ENCODE data around the gene HELZ2.
"Not testable (repeated sequence)": the region's sequence is repeated elsewhere in the genome, so short reads cannot be mapped to it uniquely, and the experiment has no call there.

The HELZ2 gene

GRCh38 chr20:63560333-63560805 lies 13.7 kb downstream of the HELZ2 start:
- ChIA-PET POLR2A (no interaction called here), CTCF (no interaction called here)
- no peak for DNase-seq (ENCODE audit: extremely low spot score)
- TF ChIP-seq ZNF384 (IDR thresholded peaks at IDR 0.05) (no peak), FOXM1 (IDR thresholded peaks at IDR 0.05; ENCODE audit: borderline replicate concordance) (no peak), ARNT (IDR thresholded peaks at IDR 0.05) (no peak), TARDBP (IDR thresholded peaks at IDR 0.05) (no peak), FOXA1 (IDR thresholded peaks at IDR 0.05) (no peak), CTBP1 (IDR thresholded peaks at IDR 0.05; ENCODE audit: borderline replicate concordance) (no peak), SUZ12 (IDR thresholded peaks at IDR 0.05) (no peak), PKNOX1 (IDR thresholded peaks at IDR 0.05) (no peak), SP1 (IDR thresholded peaks at IDR 0.05) (no peak), L3MBTL2 (conservative IDR thresholded peaks at IDR 0.05) (no peak)

- POLR2A ChIA-PET; DNase-seq (ENCODE audit: extremely low spot score); CTCF ChIA-PET: not testable (repeated sequence)
These were observed 14.3 kb downstream of the HELZ2 start for GRCh38 chr20:63559485-63560332.

GRCh38 chr20:63558804-63559484 lies 15.1 kb downstream of the HELZ2 start:
- no peak for DNase-seq (ENCODE audit: extremely low spot score)
- TF ChIP-seq NFRKB (IDR thresholded peaks at IDR 0.05) = no peak
- POLR2A ChIA-PET = no interaction called here
- CTCF ChIA-PET = no interaction called here

GRCh38 chr20:63557481-63557891 lies 16.6 kb downstream of the HELZ2 start:
- TF ChIP-seq BHLHE40 (IDR thresholded peaks at IDR 0.05; ENCODE audit: borderline replicate concordance) (no peak), L3MBTL2 (conservative IDR thresholded peaks at IDR 0.05) (no peak), FOXK2 (IDR thresholded peaks at IDR 0.05) (no peak), FOXA1 (IDR thresholded peaks at IDR 0.05) (no peak), HDGF (IDR thresholded peaks at IDR 0.05; ENCODE audit: borderline replicate concordance) (no peak)
- CTCF ChIA-PET = interaction anchor here (0.7 kb wide), 1 partner anchor 101 kb away, joined by 3 read pairs; the partner anchor contains the start of gene RTEL1
- no peak for DNase-seq (ENCODE audit: extremely low spot score)
- POLR2A ChIA-PET = interaction anchor here (1.1 kb wide), 1 partner anchor 17 kb away, joined by 3 read pairs; no protein-coding TSS in a partner anchor

GRCh38 chr20:63556873-63557478 lies 17.1 kb downstream of the HELZ2 start:
- TF ChIP-seq FOXK2 (IDR thresholded peaks at IDR 0.05) (no peak), FOXM1 (IDR thresholded peaks at IDR 0.05; ENCODE audit: borderline replicate concordance) (no peak), HDGF (IDR thresholded peaks at IDR 0.05; ENCODE audit: borderline replicate concordance) (no peak), TARDBP (IDR thresholded peaks at IDR 0.05) (no peak), SP1 (IDR thresholded peaks at IDR 0.05) (no peak), NFRKB (IDR thresholded peaks at IDR 0.05) (no peak), BHLHE40 (IDR thresholded peaks at IDR 0.05; ENCODE audit: borderline replicate concordance) (no peak), ELF4 (IDR thresholded peaks at IDR 0.05) (no peak), CTBP1 (IDR thresholded peaks at IDR 0.05; ENCODE audit: borderline replicate concordance) (no peak), ZNF384 (IDR thresholded peaks at IDR 0.05) (no peak), SUZ12 (IDR thresholded peaks at IDR 0.05) (no peak), ARNT (IDR thresholded peaks at IDR 0.05) (no peak), LEF1 (IDR thresholded peaks at IDR 0.05; ENCODE audit: borderline replicate concordance) (no peak), L3MBTL2 (conservative IDR thresholded peaks at IDR 0.05) (no peak), FOXA1 (IDR thresholded peaks at IDR 0.05) (no peak)
- POLR2A ChIA-PET = interaction anchor here (1.1 kb wide), 1 partner anchor 18 kb away, joined by 3 read pairs; no protein-coding TSS in a partner anchor
- DNase-seq (ENCODE audit: extremely low spot score) = no peak
- CTCF ChIA-PET = interaction anchor here (0.7 kb wide), 1 partner anchor 101 kb away, joined by 3 read pairs; the partner anchor contains the start of gene RTEL1

GRCh38 chr20:63555661-63556381 lies 18.2 kb downstream of the HELZ2 start:
- POLR2A ChIA-PET = interaction anchor here (1.0 to 1.4 kb wide), 2 partner anchors 60 to 71 kb away, joined by 3 to 4 read pairs; partner anchors contain the start of gene GMEB2
- DNase-seq (ENCODE audit: extremely low spot score) = no peak
- CTCF ChIA-PET = no interaction called here
- TF ChIP-seq ARNT (IDR thresholded peaks at IDR 0.05) = no peak
- no peak for TF ChIP-seq HDGF (IDR thresholded peaks at IDR 0.05; ENCODE audit: borderline replicate concordance)
- TF ChIP-seq CTBP1 (IDR thresholded peaks at IDR 0.05; ENCODE audit: borderline replicate concordance) = no peak
